Panc1 (cell line): ENCODE results near the gene TIGAR. TPM values are rescaled to one million over a fixed set of nuclear protein-coding genes. Genes with fewer than 3 reads are reported as not detected.

Source experiments
- ATAC-seq: fragments of 200-7000 bp; cut with Tn5 transposase; 2 replicates; pipeline ENCODE4 v1.9.1; 2020; ENCODE audit warnings: mild to moderate bottlenecking, moderate library complexity
- BruUV-seq: library from RNA; stranded (reverse); fragments of 400-500 nt; replicated peaks from 2 replicates; lab custom pipeline; 2021; lab: Mats Ljungman, UMichigan
- CTCF ChIA-PET: fragments of 300-600 bp; sonication (Branson Sonifier 250); formaldehyde crosslinking; loops from one replicate; lab custom pipeline; 2022; ENCODE audit warnings: antibody characterized with exemption; lab: Charles Lee
- POLR2A ChIA-PET: fragments of 300-600 bp; sonication (Branson Sonifier 250); formaldehyde crosslinking; loops from one replicate; lab custom pipeline; 2022; ENCODE audit warnings: antibody characterized with exemption; lab: Charles Lee
- DNase-seq: peaks from one replicate; pipeline ENCODE4 v3.0.0-alpha.2; 2010; ENCODE audit warnings: low read depth, low spot score
- H3K27ac ChIP-seq: 2 replicates; pipeline ENCODE4 v1.5.1; 2011; ENCODE audit warnings: mild to moderate bottlenecking, low read length, inconsistent platforms
- H3K27me3 ChIP-seq: fragments of 200-500 bp; sonication (Bioruptor generic); 2 replicates; pipeline ENCODE4 v1.6.0; 2014; ENCODE audit warnings: low read length, inconsistent platforms; ENCODE audit not compliant: control insufficient read depth, insufficient read depth
- H3K36me3 ChIP-seq: fragments of 200-500 bp; sonication (Bioruptor generic); 2 replicates; pipeline ENCODE4 v1.5.1; 2014; ENCODE audit warnings: inconsistent platforms, mild to moderate bottlenecking, low read length, moderate library complexity; ENCODE audit not compliant: control insufficient read depth, insufficient read depth
- H3K4me1 ChIP-seq: 2 replicates; pipeline ENCODE4 v1.5.1; 2011; ENCODE audit warnings: inconsistent platforms, mild to moderate bottlenecking, low read length, moderate library complexity; ENCODE audit not compliant: control insufficient read depth, insufficient read depth
- H3K4me3 ChIP-seq, 2 experiments: 2 replicates each; pipeline ENCODE4 v1.5.1; 2011 to 2012; ENCODE audit warnings: low read depth in 2 of 2, low read length in 2 of 2, mild to moderate bottlenecking in 2 of 2, inconsistent platforms in 1 of 2, moderate library complexity in 1 of 2
- H3K9me3 ChIP-seq: fragments of 200-500 bp; sonication (Bioruptor generic); 2 replicates; pipeline ENCODE4 v1.5.1; 2014; ENCODE audit warnings: low read depth, mild to moderate bottlenecking, inconsistent platforms, low read length, moderate library complexity; ENCODE audit not compliant: control insufficient read depth, insufficient read depth
- CTCF ChIP-seq: fragments of 450-650 bp; IDR thresholded peaks from 2 replicates; pipeline ENCODE4 v1.5.1; 2017; ENCODE audit warnings: mild to moderate bottlenecking
- POLR2AphosphoS5 ChIP-seq: IDR thresholded peaks from 2 replicates; pipeline ENCODE4 v1.6.1; 2012; ENCODE audit warnings: mild to moderate bottlenecking, low read depth, low read length, moderate library complexity
- REST ChIP-seq, 2 experiments: IDR thresholded peaks; 2 replicates each; pipeline ENCODE4 v1.6.1; 2011 to 2012; ENCODE audit warnings: low read depth in 2 of 2, control low read depth in 1 of 2, low read length in 1 of 2, mild to moderate bottlenecking in 1 of 2, moderate library complexity in 1 of 2; ENCODE audit not compliant: insufficient read depth in 1 of 2
- SIN3A ChIP-seq: IDR thresholded peaks from 2 replicates; pipeline ENCODE4 v1.6.1; 2012; ENCODE audit warnings: low read depth, mild to moderate bottlenecking, low read length, moderate library complexity, borderline replicate concordance; ENCODE audit not compliant: insufficient read depth
- TCF7L2 ChIP-seq: IDR thresholded peaks from 2 replicates; pipeline ENCODE4 v1.6.1; 2011; ENCODE audit warnings: mild to moderate bottlenecking, low read depth, low read length, inconsistent platforms
- in situ Hi-C: cut with HindIII; loops from 2 replicates; pipeline ENCODE4 v1.10.0; 2016; ENCODE audit warnings: low sequenced_read_pairs, low pct_unique_long_range_greater_than_20kb
- intact Hi-C: fragments of 100-400 bp; cut with micrococcal nuclease; formaldehyde crosslinking; loops from one replicate; pipeline ENCODE4 v1.10.0; 2022; ENCODE audit not compliant: unreplicated experiment
- total RNA-seq: library from RNA; stranded (reverse); gene quantifications from one replicate; pipeline ENCODE4 v1.2.1, GENCODE V29; 2021; ENCODE audit not compliant: unreplicated experiment

TIGAR gene
- total RNA-seq, 1 experiment from 2014 or later, result 17.4 TPM

GRCh38 chr12:4296751-4297150, 24.3 kb upstream of the TIGAR start:
- DNase-seq, result no peak
- ChIA-PET POLR2A (no interaction called here), CTCF (no interaction called here)
- in situ Hi-C loops, result no loop called here
- no peak overlapping the region for H3K27ac ChIP-seq
- peaks cover 2% of the 10 kb centered on the region; the same call in 1 of the 2 replicates for H3K27me3 ChIP-seq
- H3K36me3 ChIP-seq, result no peaks in the 10 kb centered on the region
- H3K4me1 ChIP-seq, result no peaks in the 10 kb centered on the region
- TF ChIP-seq SIN3A (no peak), TCF7L2 (no peak), REST (IDR thresholded peaks at IDR 0.05; ENCODE audit: insufficient read depth in 1 of 2, low read depth in 2 of 2, low read length in 1 of 2) (no peak), POLR2AphosphoS5 (no peak), CTCF (no peak)
- no peak overlapping the region for H3K4me3 ChIP-seq
- ATAC-seq, result no peak
- H3K9me3 ChIP-seq, result no peaks in the 10 kb centered on the region
- intact Hi-C loops, result no loop called here
- BruUV-seq, result no TSS peak

GRCh38 chr12:4297617-4298016, 23.4 kb upstream of the TIGAR start:
- ChIA-PET POLR2A (no interaction called here), CTCF (no interaction called here)
- H3K9me3 ChIP-seq, result no peaks in the 10 kb centered on the region
- no peak for ATAC-seq
- DNase-seq, result no peak
- no peak overlapping the region for H3K4me3 ChIP-seq
- in situ Hi-C loops (no loop called here), intact Hi-C loops (no loop called here)
- H3K4me1 ChIP-seq, result no peaks in the 10 kb centered on the region
- no TSS peak for BruUV-seq
- peaks cover 2% of the 10 kb centered on the region; the same call in 1 of the 2 replicates for H3K27me3 ChIP-seq
- H3K36me3 ChIP-seq, result no peaks in the 10 kb centered on the region
- no peak for TF ChIP-seq CTCF
- no peak for TF ChIP-seq SIN3A
- TF ChIP-seq POLR2AphosphoS5, result no peak
- TF ChIP-seq REST (IDR thresholded peaks at IDR 0.05; ENCODE audit: insufficient read depth in 1 of 2, low read depth in 2 of 2, low read length in 1 of 2), result no peak
- TF ChIP-seq TCF7L2, result no peak
- H3K27ac ChIP-seq, result no peak overlapping the region
